Breast epithelium (tissue), 4 donors: ENCODE measurements around the gene GSPT1. TPM values are rescaled to one million over a fixed set of nuclear protein-coding genes. Genes with fewer than 3 reads are reported as not detected.
"Not testable (repeated sequence)": the region's sequence is repeated elsewhere in the genome, so short reads cannot be mapped to it uniquely, and the experiment has no call there.

Experiments
- DNase-seq, 2 donors: peaks; one replicate each; pipeline ENCODE4 v3.0.0-alpha.2; 2019; ENCODE audit warnings: low spot score in 2 of 2
- H3K27ac ChIP-seq, 2 donors: fragments of 200-600 bp; sonication (generic) in 1 of 2; one replicate each; pipeline ENCODE4 v1.5.1; 2016 to 2019; ENCODE audit warnings: mild to moderate bottlenecking in 1 of 2
- H3K27me3 ChIP-seq, 2 donors: fragments of 200-600 bp; sonication (generic) in 1 of 2; one replicate each; pipeline versions ENCODE4 v1.5.1 to v1.6.0; 2017 to 2019; ENCODE audit warnings: control low read depth in 1 of 2, mild to moderate bottlenecking in 1 of 2
- H3K36me3 ChIP-seq: fragments of 200-600 bp; one replicate; pipeline ENCODE4 v1.5.1; 2019
- H3K4me1 ChIP-seq, 2 donors: fragments of 200-600 bp; sonication (generic); one replicate each; pipeline ENCODE4 v1.5.1; 2016 to 2019; ENCODE audit warnings: control low read depth in 1 of 2
- H3K4me3 ChIP-seq, 3 donors: fragments of 200-600 bp; sonication (generic); 1 replicate in 2 of 3; 2 replicates in 1 of 3; pipeline ENCODE4 v1.5.1; 2016 to 2019; ENCODE audit warnings: mild to moderate bottlenecking in 3 of 3, moderate library complexity in 2 of 3
- H3K9me3 ChIP-seq, 2 donors: fragments of 200-600 bp; sonication (generic) in 1 of 2; one replicate each; pipeline ENCODE4 v1.5.1; 2016 to 2019; ENCODE audit warnings: control low read depth in 1 of 2
- CTCF ChIP-seq, 3 donors: fragments of 450-650 bp; IDR thresholded peaks; one replicate each; pipeline ENCODE4 v1.5.1; 2016 to 2017; ENCODE audit warnings: antibody characterized with exemption in 3 of 3, mild to moderate bottlenecking in 3 of 3, moderate library complexity in 3 of 3
- POLR2A ChIP-seq: fragments of 450-650 bp; IDR thresholded peaks from one replicate; pipeline ENCODE4 v1.6.1; 2016; ENCODE audit warnings: antibody characterized with exemption, mild to moderate bottlenecking, moderate library complexity
- POLR2AphosphoS5 ChIP-seq, 3 donors: sonication (generic); formaldehyde crosslinking; IDR thresholded peaks; one replicate each; pipeline ENCODE4 v1.6.1; 2017; ENCODE audit warnings: antibody characterized with exemption in 3 of 3
- intact Hi-C: fragments of 100-400 bp; cut with DNase I; formaldehyde crosslinking; loops from one replicate; pipeline ENCODE4 v1.15.1; 2023; ENCODE audit warnings: low total_unique reads
- total RNA-seq, 3 donors: library from RNA; depleted of rRNA; stranded (reverse); fragments of >200 nt; gene quantifications; one replicate each; pipeline ENCODE4 v1.1.0, GENCODE V29; 2016

Gene GSPT1
- total RNA-seq, 3 donors from 2014 or later: 61.3 to 68.5 (median 67.6) TPM

- H3K27ac ChIP-seq: no peak overlapping the region
Observed at GRCh38 chr16:11949527-11949926, 33.8 kb upstream of the GSPT1 start.

DNA sequence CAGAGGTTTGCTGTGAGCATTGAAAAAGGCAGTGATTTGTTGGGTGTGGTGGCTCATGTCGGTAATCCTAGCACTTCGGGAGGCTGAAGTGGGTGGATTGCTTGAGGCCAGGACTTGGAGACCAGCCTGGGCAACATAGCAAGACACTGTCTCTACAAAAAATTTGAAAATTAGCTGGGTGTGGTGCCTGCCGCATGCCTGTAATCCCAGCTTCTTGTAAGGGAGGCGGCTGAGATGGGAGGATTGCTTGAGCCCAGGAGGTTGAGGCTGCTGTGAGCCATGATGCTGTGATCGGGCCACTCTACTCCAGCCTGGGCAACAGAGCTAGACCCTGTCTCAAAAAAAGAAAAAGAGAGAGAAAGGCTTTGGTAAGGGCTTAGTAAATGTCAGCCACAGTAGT, 33.1 kb upstream of the GSPT1 start:
- Histone ChIP-seq H3K9me3 (no peaks in the 10 kb centered on the region), H3K27ac (no peak overlapping the region), H3K27me3 (no peaks in the 10 kb centered on the region), H3K36me3 (no peaks in the 10 kb centered on the region), H3K4me1 (no peaks in the 10 kb centered on the region), H3K4me3 (no peak overlapping the region)
- intact Hi-C loops: no loop called here
- DNase-seq: no peak
- TF ChIP-seq CTCF (IDR thresholded peaks at IDR 0.05) (no peak), POLR2AphosphoS5 (IDR thresholded peaks at IDR 0.05) (no peak), POLR2A (no peak)

More at GRCh38 chr16:11949527-11949926, 33.8 kb upstream of the GSPT1 start:
- Histone ChIP-seq H3K27me3 (no peaks in the 10 kb centered on the region), H3K9me3 (no peaks in the 10 kb centered on the region), H3K36me3 (no peaks in the 10 kb centered on the region), H3K4me3 (no peak overlapping the region), H3K4me1 (no peaks in the 10 kb centered on the region)
- intact Hi-C loops: no loop called here
- DNase-seq: no peak
- TF ChIP-seq POLR2A (no peak), POLR2AphosphoS5 (IDR thresholded peaks at IDR 0.05) (no peak), CTCF (IDR thresholded peaks at IDR 0.05) (peak in 2 of 3 donors; percentile 21 to 33)

GRCh38 chr16:11946433-11946832, 30.7 kb upstream of the GSPT1 start:
- intact Hi-C loops: no loop called here
- Histone ChIP-seq H3K27ac (no peak overlapping the region), H3K36me3 (no peaks in the 10 kb centered on the region), H3K9me3 (no peaks in the 10 kb centered on the region), H3K4me3 (no peak overlapping the region), H3K4me1 (no peaks in the 10 kb centered on the region), H3K27me3 (no peaks in the 10 kb centered on the region)
- TF ChIP-seq POLR2AphosphoS5 (IDR thresholded peaks at IDR 0.05): no peak
- no peak for TF ChIP-seq CTCF (IDR thresholded peaks at IDR 0.05)
- no peak for TF ChIP-seq POLR2A
- no peak for DNase-seq

DNA sequence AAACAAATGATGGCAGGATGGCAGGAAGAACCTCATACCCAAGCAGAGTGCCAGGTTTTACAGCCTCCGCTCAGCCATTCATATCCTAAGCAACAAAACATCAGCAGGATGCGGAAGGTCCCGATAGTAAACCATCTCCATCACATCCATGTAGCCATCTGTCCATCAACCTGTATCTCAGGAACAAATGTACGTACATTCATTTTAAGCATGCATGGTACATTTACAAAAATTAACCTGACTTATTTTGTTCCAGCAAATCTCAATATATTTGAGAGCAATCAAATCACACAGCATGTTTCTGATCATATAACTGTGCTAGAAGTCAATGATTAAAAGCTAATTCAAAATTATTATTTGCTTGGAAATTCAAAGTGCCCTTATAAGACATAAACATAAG, 26.2 kb upstream of the GSPT1 start, which contains the start of gene NPIPB2:
Gene NPIPB2 (minus strand): TSS at position 101 of the 400 bp plus-strand sequence. CDS start 0 bp downstream, at position 101.
- H3K4me3 ChIP-seq, H3K4me1 ChIP-seq, H3K36me3 ChIP-seq, H3K27ac ChIP-seq, H3K27me3 ChIP-seq, H3K9me3 ChIP-seq, DNase-seq, intact Hi-C loops: not testable (repeated sequence)

DNA sequence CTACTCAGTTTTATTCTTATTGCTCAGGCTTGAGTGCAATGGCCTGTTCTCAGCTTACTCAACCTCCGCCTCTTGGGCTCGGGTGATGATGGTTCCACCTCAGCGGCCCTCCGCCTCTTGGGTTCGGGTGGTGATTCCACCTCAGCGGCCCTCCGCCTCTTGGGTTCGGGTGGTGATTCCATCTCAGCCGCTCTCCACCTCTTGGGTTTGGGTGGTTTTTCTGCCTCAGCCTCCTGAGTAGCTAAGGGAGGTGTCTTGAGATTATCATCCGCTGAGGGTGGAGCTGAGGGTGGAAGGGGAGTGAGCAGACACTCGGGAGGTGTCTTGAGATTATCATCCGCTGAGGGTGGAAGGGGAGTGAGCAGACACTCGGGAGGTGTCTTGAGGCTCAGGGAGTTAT, 11.6 kb upstream of the GSPT1 start:
- H3K27ac ChIP-seq, H3K4me1 ChIP-seq, H3K36me3 ChIP-seq, DNase-seq, H3K4me3 ChIP-seq, intact Hi-C loops, H3K27me3 ChIP-seq, H3K9me3 ChIP-seq: not testable (repeated sequence)

DNA sequence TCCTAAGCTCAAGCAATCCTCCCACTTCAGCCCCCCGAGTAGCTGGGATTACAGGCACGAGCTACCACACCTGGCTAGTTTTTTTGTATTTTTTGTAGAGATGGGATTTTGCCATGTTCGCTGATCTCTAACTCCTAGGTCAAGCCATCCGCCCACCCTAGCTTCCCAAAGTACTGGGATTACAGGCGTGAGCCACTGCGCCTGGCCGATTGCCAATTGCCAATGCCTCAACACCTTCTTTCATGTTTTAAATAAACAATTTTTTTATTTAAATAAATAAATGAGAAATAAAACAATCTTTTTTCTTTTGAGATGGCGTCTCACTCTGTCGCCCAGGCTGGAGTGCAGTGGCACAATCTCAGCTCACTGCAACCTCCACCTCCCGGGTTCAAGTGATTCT, 8.3 kb upstream of the GSPT1 start:
- intact Hi-C loops, DNase-seq: not testable (repeated sequence)

More for the DNA sequence above, 8.3 kb upstream of the GSPT1 start:
- H3K27me3 ChIP-seq, H3K4me3 ChIP-seq, H3K27ac ChIP-seq, H3K9me3 ChIP-seq, H3K4me1 ChIP-seq, H3K36me3 ChIP-seq: not testable (repeated sequence)
